BE2C (cell line): Measurements from ENCODE around the gene SMAGP.

Source experiments
- DNase-seq: peaks from one replicate; pipeline ENCODE4 v3.0.0-alpha.2; 2020
- H3K27me3 ChIP-seq: fragments of 250-450 bp; sonication (Bioruptor Pico); 2 replicates; pipeline ENCODE4 v1.5.1; 2020; ENCODE audit warnings: mild to moderate bottlenecking
- H3K36me3 ChIP-seq: fragments of 250-450 bp; sonication (Bioruptor Pico); 2 replicates; pipeline ENCODE4 v1.5.1; 2020; ENCODE audit warnings: mild to moderate bottlenecking
- H3K4me1 ChIP-seq: fragments of 250-450 bp; sonication (Bioruptor Pico); 2 replicates; pipeline ENCODE4 v1.5.1; 2020
- H3K4me3 ChIP-seq: 2 replicates; pipeline ENCODE4 v1.5.1; 2011; ENCODE audit warnings: low read depth, low read length
- H3K9me3 ChIP-seq: fragments of 250-450 bp; sonication (Bioruptor Pico); 2 replicates; pipeline ENCODE4 v1.5.1; 2020
- CTCF ChIP-seq: IDR thresholded peaks from 2 replicates; pipeline ENCODE4 v1.5.1; 2012; ENCODE audit warnings: mild to moderate bottlenecking, low read depth, low read length

Gene SMAGP

GRCh38 chr12:51200806-51201205, 69.4 kb downstream of the SMAGP start:
- Histone ChIP-seq H3K36me3 (no peaks in the 10 kb centered on the region), H3K4me3 (no peak overlapping the region), H3K27me3 (no peaks in the 10 kb centered on the region), H3K4me1 (no peaks in the 10 kb centered on the region), H3K9me3 (no peaks in the 10 kb centered on the region)
- no peak for TF ChIP-seq CTCF
- DNase-seq = no peak

GRCh38 chr12:51200156-51200555, 70.1 kb downstream of the SMAGP start:
- no peak for DNase-seq
- Histone ChIP-seq H3K36me3 (no peaks in the 10 kb centered on the region), H3K27me3 (no peaks in the 10 kb centered on the region), H3K4me1 (no peaks in the 10 kb centered on the region), H3K4me3 (no peak overlapping the region), H3K9me3 (no peaks in the 10 kb centered on the region)
- no peak for TF ChIP-seq CTCF

GRCh38 chr12:51199366-51199945, 70.8 kb downstream of the SMAGP start:
- no peak for DNase-seq
- no peak overlapping the region for H3K4me3 ChIP-seq
- TF ChIP-seq CTCF = no peak
- no peaks in the 10 kb centered on the region for H3K36me3 ChIP-seq
- no peaks in the 10 kb centered on the region for H3K9me3 ChIP-seq
- no peaks in the 10 kb centered on the region for H3K27me3 ChIP-seq
- H3K4me1 ChIP-seq = no peaks in the 10 kb centered on the region

- no peaks in the 10 kb centered on the region for H3K27me3 ChIP-seq
- no peaks in the 10 kb centered on the region for H3K9me3 ChIP-seq
- no peaks in the 10 kb centered on the region for H3K4me1 ChIP-seq
- no peak for DNase-seq
- no peaks in the 10 kb centered on the region for H3K36me3 ChIP-seq
- no peak for TF ChIP-seq CTCF
- no peak overlapping the region for H3K4me3 ChIP-seq
These were observed 71.4 kb downstream of the SMAGP start for GRCh38 chr12:51198568-51199365.

- Histone ChIP-seq H3K36me3 (no peaks in the 10 kb centered on the region), H3K27me3 (no peaks in the 10 kb centered on the region), H3K9me3 (no peaks in the 10 kb centered on the region), H3K4me3 (no peak overlapping the region), H3K4me1 (no peaks in the 10 kb centered on the region)
- no peak for TF ChIP-seq CTCF
- no peak for DNase-seq
These were observed 72.3 kb downstream of the SMAGP start for GRCh38 chr12:51197736-51198567.
